GM13977 (cell line): ENCODE measurements around the gene CLN3.
A peak's percentile ranks its signal among the peaks of the same experiment; 100 is the strongest.

Source experiments
- DNase-seq: peaks from one replicate; pipeline ENCODE4 v3.0.0; 2012; ENCODE audit warnings: low spot score
- in situ Hi-C: fragments of 300-500 bp; cut with MboI; formaldehyde crosslinking; loops from one replicate; pipeline ENCODE4 v1.12.0; 2022; ENCODE audit warnings: low sequenced_read_pairs, low pct_unique_long_range_greater_than_20kb, mixed read lengths, inconsistent platforms; ENCODE audit not compliant: unreplicated experiment
- TF ChIP-seq, protein P1 (sequence below): IDR thresholded peaks from 2 replicates; pipeline ENCODE4 v1.5.1; 2012; ENCODE audit warnings: mild to moderate bottlenecking, control low read depth; ENCODE audit not compliant: insufficient read depth; ENCODE audit errors: extremely low read depth, missing control alignments

Gene CLN3

DNA sequence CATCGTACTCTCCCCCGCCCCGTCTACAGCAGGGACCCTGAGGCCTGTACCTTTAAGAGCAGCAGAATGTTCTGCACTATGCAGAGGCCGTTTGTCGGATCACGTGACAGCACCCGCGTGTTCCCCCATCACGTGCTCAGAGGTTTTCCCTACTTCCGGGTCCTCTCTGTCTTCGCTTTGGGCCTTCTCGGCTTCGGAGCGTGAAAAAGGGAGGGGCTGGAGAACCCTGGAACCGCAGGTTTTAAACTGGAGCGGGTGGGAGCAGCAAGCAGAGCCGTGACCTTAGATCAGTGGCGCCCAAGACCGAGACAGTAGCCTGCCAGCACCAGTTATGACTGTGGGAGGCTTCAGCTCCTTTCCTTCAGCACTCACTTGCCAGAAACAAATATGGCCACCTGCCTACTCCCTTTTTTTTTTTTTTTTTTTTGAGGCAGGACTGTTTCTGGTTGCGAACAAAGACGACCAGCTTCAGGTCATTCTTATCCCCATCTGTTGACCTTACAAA lies at the start of gene CLN3:
Gene CLN3, minus strand, starts transcription at position 105 of the 505 bp plus-strand sequence. CDS start 315 bp downstream, outside the sequence.
- peak; percentile 91 for DNase-seq
- in situ Hi-C loops = no loop called here
- TF ChIP-seq, protein P1, sequence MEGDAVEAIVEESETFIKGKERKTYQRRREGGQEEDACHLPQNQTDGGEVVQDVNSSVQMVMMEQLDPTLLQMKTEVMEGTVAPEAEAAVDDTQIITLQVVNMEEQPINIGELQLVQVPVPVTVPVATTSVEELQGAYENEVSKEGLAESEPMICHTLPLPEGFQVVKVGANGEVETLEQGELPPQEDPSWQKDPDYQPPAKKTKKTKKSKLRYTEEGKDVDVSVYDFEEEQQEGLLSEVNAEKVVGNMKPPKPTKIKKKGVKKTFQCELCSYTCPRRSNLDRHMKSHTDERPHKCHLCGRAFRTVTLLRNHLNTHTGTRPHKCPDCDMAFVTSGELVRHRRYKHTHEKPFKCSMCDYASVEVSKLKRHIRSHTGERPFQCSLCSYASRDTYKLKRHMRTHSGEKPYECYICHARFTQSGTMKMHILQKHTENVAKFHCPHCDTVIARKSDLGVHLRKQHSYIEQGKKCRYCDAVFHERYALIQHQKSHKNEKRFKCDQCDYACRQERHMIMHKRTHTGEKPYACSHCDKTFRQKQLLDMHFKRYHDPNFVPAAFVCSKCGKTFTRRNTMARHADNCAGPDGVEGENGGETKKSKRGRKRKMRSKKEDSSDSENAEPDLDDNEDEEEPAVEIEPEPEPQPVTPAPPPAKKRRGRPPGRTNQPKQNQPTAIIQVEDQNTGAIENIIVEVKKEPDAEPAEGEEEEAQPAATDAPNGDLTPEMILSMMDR = no peak

DNA sequence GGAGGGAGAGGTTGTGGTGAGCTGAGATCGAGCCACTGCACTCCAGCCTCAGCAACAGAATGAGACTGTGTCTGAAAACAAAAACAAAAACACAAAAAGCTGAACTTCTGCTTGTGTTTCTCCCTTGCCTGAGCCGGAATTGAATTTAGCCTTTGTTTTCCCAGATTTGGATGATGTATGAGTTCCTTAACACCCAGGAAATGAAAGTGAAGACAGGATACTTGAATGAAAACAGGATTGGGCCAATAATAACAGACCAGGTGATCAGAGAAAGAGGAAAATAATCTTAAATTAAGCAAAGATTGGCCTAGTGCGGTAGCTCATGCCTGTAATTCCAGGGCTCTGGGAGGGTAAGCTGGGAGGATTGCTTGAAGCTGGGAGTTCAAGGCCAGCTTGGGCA lies 48.5 kb upstream of the CLN3 start:
- DNase-seq = no peak
- TF ChIP-seq, protein P1 = no peak
- in situ Hi-C loops = loop anchor here (25.0 kb wide), 1 partner anchor 228 kb away; no protein-coding TSS in a partner anchor

DNA sequence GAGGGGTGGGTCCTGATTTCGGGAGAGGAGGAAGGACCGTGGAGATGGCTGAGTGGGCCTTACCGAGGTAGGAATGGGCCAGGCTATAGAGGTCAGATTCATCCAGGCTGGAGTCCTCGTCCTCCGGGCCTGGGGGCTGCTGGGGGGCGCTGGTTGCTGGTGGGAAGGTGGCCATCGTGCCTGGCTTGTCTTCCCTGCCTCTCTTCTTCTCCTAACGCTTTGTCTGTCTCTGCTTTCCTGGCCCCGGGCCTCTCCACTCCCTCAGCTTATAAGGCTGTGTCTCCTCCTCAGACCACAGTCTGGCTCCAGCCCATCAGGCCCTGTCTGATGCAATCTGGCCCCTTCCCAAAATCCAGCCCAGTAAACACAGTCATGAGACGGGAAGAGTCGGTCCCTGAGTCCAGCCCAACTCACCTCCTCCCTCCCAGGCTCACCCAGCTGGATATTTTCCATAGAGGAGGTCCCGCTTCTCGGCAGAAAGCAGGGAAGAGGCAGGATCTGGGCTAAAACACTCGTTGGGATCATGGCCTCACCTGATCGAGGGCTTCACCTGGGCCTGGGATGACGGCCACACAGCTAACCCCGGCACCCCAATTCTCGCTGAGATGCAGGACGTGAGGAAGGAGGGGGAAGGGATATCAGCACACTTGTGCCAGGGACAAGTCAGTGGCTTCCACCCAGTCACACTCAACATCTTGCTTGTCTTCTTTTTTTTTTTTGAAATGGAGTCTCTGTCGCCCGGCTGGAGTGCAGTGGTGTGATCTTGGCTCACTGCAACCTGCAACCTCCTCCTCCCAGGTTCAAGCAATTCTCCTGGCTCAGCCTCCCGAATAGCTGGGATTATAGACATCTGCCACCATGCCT lies 47.1 kb upstream of the CLN3 start, which contains the start of gene NUPR1:
Gene NUPR1, minus strand, starts transcription at position 242 of the 864 bp plus-strand sequence. Its CDS starts 67 bp downstream, at position 175.
- no peak for DNase-seq
- in situ Hi-C loops = loop anchor here (25.0 kb wide), 1 partner anchor 227 kb away; no protein-coding TSS in a partner anchor
- TF ChIP-seq, protein P1 = no peak

DNA sequence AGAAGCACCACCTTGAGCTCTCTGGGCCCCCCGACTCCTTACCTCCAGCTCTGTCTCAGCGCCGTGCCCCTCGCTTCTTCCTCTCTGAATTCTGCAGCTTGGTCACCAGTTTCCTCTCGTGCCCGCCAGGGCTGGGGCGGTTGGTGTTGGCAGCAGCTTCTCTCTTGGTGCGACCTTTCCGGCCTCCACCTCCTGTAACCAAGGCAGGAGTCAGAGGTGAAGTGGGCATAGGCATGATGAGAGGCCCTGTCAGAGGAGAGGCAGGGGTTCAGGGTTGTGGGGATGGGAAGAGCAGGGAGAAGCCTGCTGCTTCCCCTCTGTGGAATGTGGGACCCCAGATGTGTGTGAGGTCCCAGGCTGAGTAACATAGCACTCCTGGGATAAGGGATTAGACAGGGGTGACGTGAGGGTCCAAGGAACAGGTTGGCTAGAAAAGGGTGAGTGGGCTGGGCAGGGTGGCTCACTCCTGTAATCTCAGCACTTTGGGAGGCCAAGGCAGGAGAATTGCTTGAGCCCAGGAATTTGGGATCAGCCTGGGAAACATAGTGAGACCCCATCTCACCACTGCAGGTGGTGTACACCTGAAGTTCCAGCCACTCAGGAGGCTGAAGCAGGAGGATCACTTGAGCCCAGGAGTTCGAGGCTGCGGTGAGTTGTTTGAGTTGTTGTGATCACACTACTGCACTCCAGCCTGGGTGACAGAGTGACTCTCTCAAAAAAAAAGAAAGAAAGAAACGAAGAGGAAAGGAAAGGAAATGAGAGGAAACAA lies 46.3 kb upstream of the CLN3 start:
- DNase-seq = no peak
- TF ChIP-seq, protein P1 = no peak
- in situ Hi-C loops = loop anchor here (25.0 kb wide), 1 partner anchor 226 kb away; no protein-coding TSS in a partner anchor

DNA sequence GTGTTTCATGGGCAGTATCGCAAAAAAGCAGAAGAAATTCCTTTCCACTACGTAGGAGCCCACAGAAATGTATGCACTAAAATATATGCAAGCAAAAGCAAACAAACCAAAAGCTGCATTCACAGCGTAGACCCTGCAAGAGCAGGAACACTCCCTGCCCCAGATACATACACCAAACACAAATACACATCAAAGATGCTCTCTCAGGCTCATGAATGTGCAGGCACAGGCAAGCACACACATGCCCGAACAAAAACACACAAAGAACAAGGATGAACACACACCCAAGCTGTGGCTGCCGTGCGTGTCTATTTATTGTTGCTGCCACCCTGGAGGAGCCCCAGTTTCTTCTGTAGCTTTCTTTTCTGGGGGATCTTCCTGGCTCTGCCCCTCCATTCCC lies 45.2 kb upstream of the CLN3 start:
- no peak for DNase-seq
- in situ Hi-C loops = loop anchor here (25.0 kb wide), 1 partner anchor 225 kb away; no protein-coding TSS in a partner anchor
- TF ChIP-seq, protein P1 = no peak

DNA sequence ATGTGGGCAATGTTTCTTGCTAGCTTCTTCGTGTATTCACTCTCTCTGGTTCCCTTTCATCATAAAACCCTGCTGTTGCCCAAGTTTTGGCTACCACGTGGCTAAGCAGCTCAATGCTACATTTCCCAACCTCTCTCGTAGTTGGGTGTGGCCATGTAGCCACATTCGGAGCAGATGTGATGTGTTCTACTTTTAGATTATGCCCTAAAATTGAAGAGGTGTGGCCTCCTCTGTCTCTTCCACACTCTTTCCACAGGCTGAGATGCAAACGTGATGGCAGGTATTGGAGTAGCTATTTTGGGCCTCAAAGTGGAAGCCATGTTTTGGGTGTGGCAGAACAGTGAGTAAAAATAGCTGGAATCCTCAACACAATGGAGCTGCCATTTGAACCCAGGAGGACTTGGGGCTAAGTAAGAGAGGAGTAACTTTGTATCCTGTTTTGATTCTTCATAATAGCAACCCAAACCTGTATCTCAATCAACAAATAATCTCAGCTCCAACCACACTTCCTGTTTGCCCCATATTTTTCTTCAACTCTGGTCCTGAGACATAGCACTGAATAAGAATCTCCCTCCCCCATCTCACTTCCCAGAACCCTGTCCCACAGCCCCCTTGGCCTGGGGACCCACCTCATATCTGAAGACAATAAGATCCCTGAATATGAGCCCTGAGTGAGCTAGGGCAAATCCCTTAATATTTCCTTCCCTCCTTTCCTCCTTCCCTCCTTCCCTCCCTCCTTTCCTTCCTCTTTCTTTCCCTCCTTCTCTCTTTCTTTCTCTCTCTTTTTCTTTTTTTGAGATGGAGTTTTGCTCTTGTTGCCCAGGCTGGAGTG lies 42.9 kb upstream of the CLN3 start:
- TF ChIP-seq, protein P1 = no peak
- DNase-seq = no peak
- in situ Hi-C loops = loop anchor here (25.0 kb wide), 1 partner anchor 222 kb away; no protein-coding TSS in a partner anchor
